Karpas-422 (cell line): ENCODE data around the gene GNG4. TPM values are rescaled to one million over a fixed set of nuclear protein-coding genes. Genes with fewer than 3 reads are reported as not detected.

Source experiments
- DNase-seq: peaks from one replicate; pipeline ENCODE4 v3.0.0-alpha.2; 2015
- H2AFZ ChIP-seq: fragments of 200-600 bp; sonication (generic); 2 replicates; pipeline ENCODE4 v1.6.1; 2014; ENCODE audit warnings: antibody characterized with exemption, low read length, mixed read lengths
- H3K27ac ChIP-seq: fragments of 200-600 bp; sonication (generic); 2 replicates; pipeline ENCODE4 v1.5.1; 2014; ENCODE audit warnings: mild to moderate bottlenecking, low read length, moderate library complexity
- H3K27me3 ChIP-seq: fragments of 200-600 bp; sonication (generic); 2 replicates; pipeline ENCODE4 v1.6.1; 2014; ENCODE audit warnings: low read length, mixed read lengths
- H3K36me3 ChIP-seq: fragments of 200-600 bp; sonication (generic); 2 replicates; pipeline ENCODE4 v1.6.1; 2014; ENCODE audit warnings: low read length, mixed read lengths; ENCODE audit not compliant: insufficient read depth
- H3K4me1 ChIP-seq: fragments of 200-600 bp; sonication (generic); 2 replicates; pipeline ENCODE4 v1.6.1; 2014; ENCODE audit warnings: mild to moderate bottlenecking, low read length, mixed read lengths
- H3K4me2 ChIP-seq: fragments of 200-600 bp; sonication (generic); 2 replicates; pipeline ENCODE4 v1.6.1; 2014; ENCODE audit warnings: low read length, low read depth, mild to moderate bottlenecking; ENCODE audit not compliant: poor library complexity, severe bottlenecking
- H3K4me3 ChIP-seq: fragments of 200-600 bp; sonication (generic); 2 replicates; pipeline ENCODE4 v1.5.1; 2014; ENCODE audit warnings: mild to moderate bottlenecking, antibody characterized with exemption, low read length, mixed read lengths
- H3K79me2 ChIP-seq: fragments of 200-600 bp; sonication (generic); 2 replicates; pipeline ENCODE4 v1.6.1; 2014; ENCODE audit warnings: mild to moderate bottlenecking, low read length, mixed read lengths
- H3K9ac ChIP-seq: fragments of 200-600 bp; sonication (generic); 2 replicates; pipeline ENCODE4 v1.6.0; 2014; ENCODE audit warnings: low read length
- H3K9me2 ChIP-seq: fragments of 200-600 bp; sonication (generic), shearing (Covaris generic); replicated peaks from 2 replicates; pipeline ENCODE4 v1.6.0; 2014; ENCODE audit warnings: mild to moderate bottlenecking, low read length, moderate library complexity; ENCODE audit not compliant: insufficient read depth
- H3K9me3 ChIP-seq: fragments of 300-700, 200-600 bp; sonication (generic); 2 replicates; pipeline ENCODE4 v1.6.1; 2014; ENCODE audit warnings: low read length, mixed read lengths
- H4K20me1 ChIP-seq: fragments of 200-600 bp; sonication (generic); 2 replicates; pipeline ENCODE4 v1.6.1; 2014; ENCODE audit warnings: mild to moderate bottlenecking, antibody characterized with exemption, low read length, low read depth; ENCODE audit not compliant: insufficient read depth
- total RNA-seq: library from RNA; depleted of rRNA; stranded (reverse); fragments of >200 nt; shearing (Covaris generic); gene quantifications from 2 replicates; pipeline ENCODE4 v1.2.3, GENCODE V29; 2014; ENCODE audit warnings: low replicate concordance; rRNA removed

Gene GNG4
- not detected in 2 replicates for total RNA-seq

DNA sequence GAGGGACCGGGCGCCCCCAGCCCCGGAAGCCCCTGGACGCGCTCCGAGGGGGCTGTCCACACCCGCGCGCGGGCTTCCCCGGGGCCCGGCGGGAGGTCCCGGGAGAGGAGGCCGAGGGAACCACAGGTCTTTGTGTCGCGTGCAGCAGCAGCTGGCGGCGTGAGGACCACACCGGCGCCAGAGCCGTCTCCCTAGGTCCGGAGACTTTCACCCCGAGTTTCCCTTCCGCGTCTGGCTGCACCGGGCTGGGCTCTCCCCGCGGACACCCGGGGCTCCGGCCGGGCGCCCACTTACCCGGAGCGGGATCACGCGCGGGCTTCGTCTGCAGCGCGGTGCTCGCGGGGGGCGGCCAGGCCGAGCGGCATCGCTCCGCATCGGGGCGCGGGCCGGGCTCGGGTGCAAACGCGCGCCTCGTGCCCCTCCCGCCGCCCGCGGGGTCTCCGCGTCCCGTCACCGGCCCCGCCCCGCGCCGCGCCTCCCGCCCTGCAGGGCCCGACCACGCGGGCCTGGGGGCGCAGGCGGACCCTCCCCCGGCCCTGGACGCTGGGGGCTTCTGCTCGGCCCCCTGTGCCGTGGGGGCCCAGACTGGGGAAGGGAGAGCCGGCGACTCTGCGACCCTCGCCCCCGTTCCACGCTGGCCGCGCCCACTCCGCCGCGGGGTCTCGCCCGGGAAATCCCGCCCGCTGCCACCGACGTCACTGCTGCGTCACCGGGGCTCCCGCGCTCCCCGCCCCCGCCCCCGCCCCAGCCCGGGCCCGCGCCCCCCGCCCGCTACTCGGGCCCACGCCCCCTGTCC lies at the start of gene GNG4:
Gene GNG4, minus strand, starts transcription at position 417 of the 796 bp plus-strand sequence. CDS start 65,946 bp downstream, outside the sequence.
- H3K27me3 ChIP-seq: no peaks in the 10 kb centered on the region
- no peak within 1 kb of the TSS for H3K4me3 ChIP-seq
- H2AFZ ChIP-seq: no peak within 1 kb of the TSS
- no peaks in the 10 kb centered on the region for H3K36me3 ChIP-seq
- no peak within 1 kb of the TSS for H3K4me2 ChIP-seq
- H3K9me2 ChIP-seq: no peaks in the 10 kb centered on the region
- no peak within 1 kb of the TSS for H3K27ac ChIP-seq
- no peaks in the 10 kb centered on the region for H3K9me3 ChIP-seq
- H3K79me2 ChIP-seq: no peaks in the 10 kb centered on the region
- DNase-seq: no peak
- no peak within 1 kb of the TSS for H3K9ac ChIP-seq
- H4K20me1 ChIP-seq: no peaks in the 10 kb centered on the region
- H3K4me1 ChIP-seq: no peaks in the 10 kb centered on the region

DNA sequence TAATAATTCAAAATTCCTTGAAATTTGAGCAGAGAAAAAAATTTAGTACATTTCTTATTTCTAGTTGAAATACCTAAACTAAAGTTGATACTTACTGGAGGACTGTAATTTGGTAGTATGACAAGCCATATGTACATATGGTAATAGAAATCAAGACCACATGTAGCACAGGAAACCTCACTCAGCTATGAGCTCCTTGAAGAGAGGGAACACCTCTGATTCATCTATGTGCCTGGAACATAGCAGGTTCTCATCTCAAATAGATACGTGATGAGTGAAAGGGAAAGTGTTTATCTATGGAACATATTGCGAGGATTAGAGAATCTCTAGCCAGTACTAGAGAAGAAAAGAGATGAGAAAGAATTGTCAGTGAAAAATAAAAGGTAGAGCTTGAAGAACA lies 47.9 kb upstream of the GNG4 start:
- Histone ChIP-seq H3K36me3 (no peaks in the 10 kb centered on the region), H3K4me1 (no peaks in the 10 kb centered on the region), H3K4me2 (no peak overlapping the region), H2AFZ (no peak overlapping the region), H3K9me3 (no peaks in the 10 kb centered on the region), H3K9me2 (no peaks in the 10 kb centered on the region), H3K9ac (no peak overlapping the region), H3K27me3 (no peaks in the 10 kb centered on the region), H3K4me3 (no peak overlapping the region), H4K20me1 (no peaks in the 10 kb centered on the region), H3K27ac (no peak overlapping the region), H3K79me2 (no peaks in the 10 kb centered on the region)
- no peak for DNase-seq

DNA sequence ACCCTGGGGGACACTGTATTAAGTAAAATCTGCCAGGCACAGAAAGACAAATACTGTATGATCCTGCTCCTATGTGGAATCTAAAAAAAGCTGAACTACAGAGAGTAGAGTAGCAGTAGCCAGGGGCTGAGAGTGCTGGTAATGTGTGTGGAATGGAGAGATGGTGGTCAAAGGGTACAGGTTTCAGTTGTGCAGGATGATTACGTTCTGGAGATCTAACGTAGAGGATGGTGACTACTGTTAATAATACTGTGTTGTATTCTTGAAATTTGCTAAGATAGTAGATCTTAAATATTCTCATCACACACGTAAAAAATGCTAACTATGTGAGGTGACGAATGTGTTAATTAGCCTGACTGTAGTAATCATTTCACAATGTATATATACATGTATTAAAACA lies 39.8 kb upstream of the GNG4 start:
- DNase-seq: no peak
- no peak overlapping the region for H2AFZ ChIP-seq
- no peaks in the 10 kb centered on the region for H3K9me3 ChIP-seq
- no peak overlapping the region for H3K4me2 ChIP-seq
- no peaks in the 10 kb centered on the region for H3K27me3 ChIP-seq
- H3K9ac ChIP-seq: no peak overlapping the region
- H3K4me1 ChIP-seq: no peaks in the 10 kb centered on the region
- no peaks in the 10 kb centered on the region for H3K79me2 ChIP-seq
- H3K4me3 ChIP-seq: no peak overlapping the region
- H3K36me3 ChIP-seq: no peaks in the 10 kb centered on the region
- no peaks in the 10 kb centered on the region for H3K9me2 ChIP-seq
- H3K27ac ChIP-seq: no peak overlapping the region
- no peaks in the 10 kb centered on the region for H4K20me1 ChIP-seq

DNA sequence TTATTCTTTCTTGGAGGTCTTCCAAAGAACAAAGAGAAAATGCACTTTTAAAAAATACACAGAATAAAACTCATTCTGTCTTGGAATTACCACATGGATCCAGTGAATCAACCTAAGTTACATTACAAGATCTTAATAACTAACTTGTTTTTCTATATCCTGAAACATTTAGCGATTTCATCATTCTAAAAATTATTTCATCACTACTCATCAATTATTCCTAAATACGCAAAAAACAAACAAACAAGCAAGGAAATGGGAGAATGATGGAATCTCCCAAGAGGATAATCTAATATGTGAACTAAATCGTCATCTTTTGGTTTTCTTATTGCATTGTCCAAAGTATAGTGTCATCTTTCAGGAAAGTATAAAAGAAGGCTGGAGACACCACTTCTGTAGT lies 38.5 kb upstream of the GNG4 start:
- H4K20me1 ChIP-seq: no peaks in the 10 kb centered on the region
- H3K36me3 ChIP-seq: no peaks in the 10 kb centered on the region
- DNase-seq: no peak
- H2AFZ ChIP-seq: no peak overlapping the region
- no peak overlapping the region for H3K27ac ChIP-seq
- H3K79me2 ChIP-seq: no peaks in the 10 kb centered on the region
- H3K4me2 ChIP-seq: no peak overlapping the region
- H3K4me1 ChIP-seq: no peaks in the 10 kb centered on the region
- no peaks in the 10 kb centered on the region for H3K27me3 ChIP-seq
- H3K4me3 ChIP-seq: no peak overlapping the region
- no peaks in the 10 kb centered on the region for H3K9me2 ChIP-seq
- no peak overlapping the region for H3K9ac ChIP-seq
- no peaks in the 10 kb centered on the region for H3K9me3 ChIP-seq

DNA sequence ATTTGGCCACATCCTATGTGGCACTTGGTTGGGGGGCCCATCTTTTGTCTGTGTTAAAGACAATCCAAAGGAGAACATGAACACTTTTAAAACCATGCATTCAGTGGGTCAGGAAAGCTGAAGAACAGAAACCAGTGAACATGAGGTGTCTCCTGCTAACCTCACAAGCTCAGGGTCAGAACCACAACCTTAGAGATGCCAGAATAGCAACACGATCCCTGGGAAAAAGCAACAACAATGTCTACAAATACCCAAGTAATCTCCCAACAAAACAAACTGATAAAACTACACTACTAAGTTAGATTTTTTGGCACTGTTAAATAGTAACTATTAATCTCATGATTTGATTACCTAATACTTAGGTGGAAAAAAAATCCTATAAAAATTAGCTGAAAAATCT lies 34.1 kb upstream of the GNG4 start:
- H3K27ac ChIP-seq: no peak overlapping the region
- no peaks in the 10 kb centered on the region for H4K20me1 ChIP-seq
- no peaks in the 10 kb centered on the region for H3K36me3 ChIP-seq
- no peak overlapping the region for H3K9ac ChIP-seq
- H3K4me3 ChIP-seq: no peak overlapping the region
- no peaks in the 10 kb centered on the region for H3K9me2 ChIP-seq
- DNase-seq: no peak
- H3K79me2 ChIP-seq: no peaks in the 10 kb centered on the region
- H3K4me1 ChIP-seq: no peaks in the 10 kb centered on the region
- H3K27me3 ChIP-seq: no peaks in the 10 kb centered on the region
- no peak overlapping the region for H3K4me2 ChIP-seq
- no peak overlapping the region for H2AFZ ChIP-seq
- no peaks in the 10 kb centered on the region for H3K9me3 ChIP-seq

DNA sequence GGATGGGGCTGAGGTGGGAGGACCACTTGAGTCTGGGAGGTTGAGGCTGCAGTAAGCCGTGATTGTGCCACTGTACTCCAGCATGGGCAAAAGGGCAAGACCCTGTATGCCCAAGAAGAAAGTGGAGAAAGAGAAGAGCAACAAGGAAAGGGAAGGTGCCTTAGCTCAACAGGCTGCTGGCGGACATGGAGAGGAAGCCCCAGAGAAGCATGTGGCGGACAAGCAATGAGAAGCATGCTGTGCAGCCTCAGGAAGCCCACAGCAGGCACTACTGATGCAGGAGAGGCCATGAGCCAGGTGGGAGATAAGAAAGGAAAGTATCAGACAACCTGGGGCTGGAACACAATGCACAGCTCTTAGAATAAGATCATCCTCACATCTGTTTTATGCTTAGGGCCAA lies 32.6 kb upstream of the GNG4 start:
- Histone ChIP-seq H3K79me2 (no peaks in the 10 kb centered on the region), H3K4me2 (no peak overlapping the region), H3K9me3 (no peaks in the 10 kb centered on the region), H3K4me3 (no peak overlapping the region), H3K9me2 (no peaks in the 10 kb centered on the region), H3K27ac (no peak overlapping the region), H3K27me3 (no peaks in the 10 kb centered on the region), H3K9ac (no peak overlapping the region), H2AFZ (no peak overlapping the region), H4K20me1 (no peaks in the 10 kb centered on the region), H3K36me3 (no peaks in the 10 kb centered on the region), H3K4me1 (no peaks in the 10 kb centered on the region)
- no peak for DNase-seq

DNA sequence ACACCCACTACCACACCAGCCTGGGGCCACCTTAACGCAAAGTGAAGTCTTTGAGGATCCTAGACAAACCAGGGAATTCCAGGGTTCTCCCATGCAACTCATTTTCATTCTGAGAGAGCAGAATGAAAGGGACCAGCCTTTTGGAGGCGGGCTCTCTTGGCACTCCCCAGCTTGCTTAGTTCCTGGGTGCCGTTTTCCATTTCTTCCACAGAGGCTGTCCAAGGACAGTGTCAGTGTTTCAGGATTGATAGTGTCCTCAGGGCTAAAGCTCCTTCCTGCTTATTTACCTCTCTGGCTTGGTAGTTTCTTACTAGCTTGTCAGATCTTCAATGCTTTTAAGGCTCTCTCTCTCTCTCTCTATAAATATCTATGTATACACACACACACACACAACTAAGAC lies 30.1 kb upstream of the GNG4 start:
- no peak overlapping the region for H3K27ac ChIP-seq
- H3K4me3 ChIP-seq: no peak overlapping the region
- no peak overlapping the region for H2AFZ ChIP-seq
- H3K9ac ChIP-seq: no peak overlapping the region
- H3K36me3 ChIP-seq: no peaks in the 10 kb centered on the region
- no peaks in the 10 kb centered on the region for H3K4me1 ChIP-seq
- H4K20me1 ChIP-seq: no peaks in the 10 kb centered on the region
- H3K9me3 ChIP-seq: no peaks in the 10 kb centered on the region
- H3K4me2 ChIP-seq: no peak overlapping the region
- H3K79me2 ChIP-seq: no peaks in the 10 kb centered on the region
- H3K27me3 ChIP-seq: no peaks in the 10 kb centered on the region
- no peak for DNase-seq
- no peaks in the 10 kb centered on the region for H3K9me2 ChIP-seq

DNA sequence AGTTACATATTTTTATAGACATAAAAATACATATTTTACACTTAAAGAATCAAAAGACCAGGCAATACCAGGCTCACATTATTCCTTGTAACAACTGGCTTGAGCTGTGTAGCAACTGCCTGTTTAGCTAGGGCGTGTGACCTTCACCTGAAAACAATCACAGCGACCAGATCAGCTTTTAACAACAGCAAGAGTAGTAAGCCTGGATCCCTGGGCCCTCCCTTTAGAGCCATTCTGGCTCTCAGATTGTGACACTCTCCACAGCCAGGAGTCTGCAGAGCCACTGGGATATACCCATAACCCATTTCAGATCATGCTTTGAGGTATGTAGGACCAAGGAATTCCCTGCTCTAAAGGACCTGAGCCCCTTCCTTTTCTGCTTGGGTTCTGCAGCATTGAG lies 29.4 kb upstream of the GNG4 start:
- Histone ChIP-seq H3K27me3 (no peaks in the 10 kb centered on the region), H3K27ac (no peak overlapping the region), H3K4me2 (no peak overlapping the region), H3K4me1 (no peaks in the 10 kb centered on the region), H3K4me3 (no peak overlapping the region), H3K36me3 (no peaks in the 10 kb centered on the region), H3K79me2 (no peaks in the 10 kb centered on the region), H3K9me3 (no peaks in the 10 kb centered on the region), H3K9me2 (no peaks in the 10 kb centered on the region), H2AFZ (no peak overlapping the region), H3K9ac (no peak overlapping the region), H4K20me1 (no peaks in the 10 kb centered on the region)
- DNase-seq: no peak
